HG03064 (cell line): Measurements from ENCODE around the gene GCK.

Source experiments
- ATAC-seq: cut with Tn5 transposase; IDR thresholded peaks from one replicate; pipeline ENCODE4 v1.9.1; 2021; ENCODE audit warnings: low read depth; ENCODE audit not compliant: unreplicated experiment

GCK gene

GRCh38 chr7:44158096-44158872 lies 31.0 kb downstream of the GCK start:
- no peak for ATAC-seq

GRCh38 chr7:44157116-44158080 lies 31.8 kb downstream of the GCK start:
- ATAC-seq = no peak

- ATAC-seq = no peak
Observed at GRCh38 chr7:44156453-44157010, 32.7 kb downstream of the GCK start.

- ATAC-seq = no peak
Observed at GRCh38 chr7:44155191-44156185, 33.8 kb downstream of the GCK start.

GRCh38 chr7:44154703-44155102 lies 34.5 kb downstream of the GCK start:
- no peak for ATAC-seq

GRCh38 chr7:44153948-44154335 lies 35.3 kb downstream of the GCK start:
- no peak for ATAC-seq

- ATAC-seq = no peak
Observed at GRCh38 chr7:44152971-44153947, 36.0 kb downstream of the GCK start.

- ATAC-seq = no peak
Observed at GRCh38 chr7:44151956-44152355, 37.3 kb downstream of the GCK start.

GRCh38 chr7:44150966-44151941 lies 38.0 kb downstream of the GCK start:
- ATAC-seq = no peak

- ATAC-seq = no peak
Observed at GRCh38 chr7:44150466-44150832, 38.8 kb downstream of the GCK start.

GRCh38 chr7:44149571-44150465 lies 39.4 kb downstream of the GCK start:
- ATAC-seq = no peak

- no peak for ATAC-seq
Observed at GRCh38 chr7:44148961-44149536, 40.2 kb downstream of the GCK start.

- no peak for ATAC-seq
Observed at GRCh38 chr7:44148166-44148565, 41.1 kb downstream of the GCK start.

GRCh38 chr7:44147026-44147991 lies 41.9 kb downstream of the GCK start:
- no peak for ATAC-seq
